Activated CD4-positive, alpha-beta memory T cell treated with anti-CD3 and anti-CD28 coated beads, Interleukin-2, amount 10 ng/mL, durations not matched to agents 7 days and 5 days (primary cell): Measurements from ENCODE around the gene GRIN2B. TPM values are rescaled to one million over a fixed set of nuclear protein-coding genes. Genes with fewer than 3 reads are reported as not detected.

Experiments used
- CTCF ChIA-PET: fragments of 350-600 bp; sonication (Branson Sonifier 250); formaldehyde crosslinking; loops from one replicate; lab custom pipeline; 2021; ENCODE audit warnings: antibody characterized with exemption, inconsistent platforms; lab: Charles Lee
- POLR2A ChIA-PET: fragments of 350-600 bp; sonication (Branson Sonifier 250); formaldehyde crosslinking; loops from one replicate; lab custom pipeline; 2021; ENCODE audit warnings: antibody characterized with exemption; lab: Charles Lee
- DNase-seq: peaks from one replicate; pipeline ENCODE4 v3.0.0-alpha.2; 2020
- H3K27ac Mint-ChIP-seq: one replicate; pipeline ENCODE4 v1.8.0; 2021; ENCODE audit warnings: mild to moderate bottlenecking, mixed read lengths
- H3K27me3 Mint-ChIP-seq: one replicate; pipeline ENCODE4 v1.8.0; 2021; ENCODE audit warnings: mixed read lengths
- H3K36me3 Mint-ChIP-seq: one replicate; pipeline ENCODE4 v1.8.0; 2021; ENCODE audit warnings: low read depth, mixed read lengths
- H3K4me1 Mint-ChIP-seq: one replicate; pipeline ENCODE4 v1.8.0; 2021; ENCODE audit warnings: mixed read lengths
- H3K4me3 Mint-ChIP-seq: one replicate; pipeline ENCODE4 v1.8.0; 2021; ENCODE audit warnings: mild to moderate bottlenecking, mixed read lengths
- H3K9me3 Mint-ChIP-seq: one replicate; pipeline ENCODE4 v1.8.0; 2021; ENCODE audit warnings: mixed read lengths
- total RNA-seq, 2 experiments: library from RNA; stranded (reverse); gene quantifications; one replicate each; pipeline ENCODE4 v1.2.3, GENCODE V29; 2021

GRIN2B gene
- total RNA-seq, 2 experiments from 2014 or later: not detected

GRCh38 chr12:13947276-13947946 is 34.0 kb downstream of the GRIN2B start:
- no peak overlapping the region for H3K4me3 Mint-ChIP-seq
- no peaks in the 10 kb centered on the region for H3K9me3 Mint-ChIP-seq
- DNase-seq: no peak
- H3K4me1 Mint-ChIP-seq: no peaks in the 10 kb centered on the region
- ChIA-PET CTCF (no interaction called here), POLR2A (no interaction called here)
- no peak overlapping the region for H3K27ac Mint-ChIP-seq
- H3K36me3 Mint-ChIP-seq: no peaks in the 10 kb centered on the region
- peaks cover 7% of the 10 kb centered on the region for H3K27me3 Mint-ChIP-seq

- no peak for DNase-seq
- Mint-ChIP-seq H3K4me3 (no peak overlapping the region), H3K9me3 (no peaks in the 10 kb centered on the region), H3K27me3 (peaks cover 11% of the 10 kb centered on the region), H3K4me1 (no peaks in the 10 kb centered on the region), H3K27ac (no peak overlapping the region), H3K36me3 (no peaks in the 10 kb centered on the region)
- CTCF ChIA-PET: no interaction called here
- POLR2A ChIA-PET: no interaction called here
Observed at GRCh38 chr12:13945641-13946040, 35.8 kb downstream of the GRIN2B start.

- Mint-ChIP-seq H3K4me3 (no peak overlapping the region), H3K27ac (no peak overlapping the region), H3K27me3 (peaks cover 11% of the 10 kb centered on the region), H3K36me3 (no peaks in the 10 kb centered on the region), H3K4me1 (no peaks in the 10 kb centered on the region), H3K9me3 (no peaks in the 10 kb centered on the region)
- POLR2A ChIA-PET: no interaction called here
- no peak for DNase-seq
- CTCF ChIA-PET: no interaction called here
Observed at GRCh38 chr12:13945236-13945635, 36.2 kb downstream of the GRIN2B start.

- Mint-ChIP-seq H3K36me3 (no peaks in the 10 kb centered on the region), H3K9me3 (peaks cover under 1% of the 10 kb centered on the region), H3K27me3 (peaks cover 11% of the 10 kb centered on the region), H3K4me3 (no peak overlapping the region), H3K4me1 (no peaks in the 10 kb centered on the region), H3K27ac (no peak overlapping the region)
- ChIA-PET POLR2A (no interaction called here), CTCF (no interaction called here)
- DNase-seq: no peak
Observed at GRCh38 chr12:13942826-13943225, 38.6 kb downstream of the GRIN2B start.

GRCh38 chr12:13941258-13942249 is 39.8 kb downstream of the GRIN2B start:
- no peaks in the 10 kb centered on the region for H3K36me3 Mint-ChIP-seq
- peaks cover 3% of the 10 kb centered on the region for H3K9me3 Mint-ChIP-seq
- CTCF ChIA-PET: interaction anchor here (0.6 to 1.3 kb wide), 2 partner anchors 78 to 573 kb away, joined by 3 read pairs; no protein-coding TSS in a partner anchor
- H3K4me1 Mint-ChIP-seq: no peaks in the 10 kb centered on the region
- peaks cover 11% of the 10 kb centered on the region for H3K27me3 Mint-ChIP-seq
- DNase-seq: no peak
- H3K4me3 Mint-ChIP-seq: no peak overlapping the region
- no peak overlapping the region for H3K27ac Mint-ChIP-seq
- POLR2A ChIA-PET: no interaction called here

GRCh38 chr12:13940335-13940865 is 41.0 kb downstream of the GRIN2B start:
- peaks cover 3% of the 10 kb centered on the region for H3K9me3 Mint-ChIP-seq
- H3K27ac Mint-ChIP-seq: no peak overlapping the region
- no peaks in the 10 kb centered on the region for H3K4me1 Mint-ChIP-seq
- no peak overlapping the region for H3K4me3 Mint-ChIP-seq
- H3K36me3 Mint-ChIP-seq: no peaks in the 10 kb centered on the region
- DNase-seq: no peak
- ChIA-PET POLR2A (no interaction called here), CTCF (no interaction called here)
- peaks cover 11% of the 10 kb centered on the region for H3K27me3 Mint-ChIP-seq

GRCh38 chr12:13937735-13938134 is 43.7 kb downstream of the GRIN2B start:
- Mint-ChIP-seq H3K4me3 (no peak overlapping the region), H3K27me3 (peaks cover 3% of the 10 kb centered on the region), H3K27ac (no peak overlapping the region), H3K9me3 (peaks cover 3% of the 10 kb centered on the region), H3K36me3 (no peaks in the 10 kb centered on the region), H3K4me1 (no peaks in the 10 kb centered on the region)
- ChIA-PET POLR2A (no interaction called here), CTCF (no interaction called here)
- DNase-seq: no peak

GRCh38 chr12:13935169-13935568 is 46.2 kb downstream of the GRIN2B start:
- CTCF ChIA-PET: no interaction called here
- Mint-ChIP-seq H3K27me3 (no peaks in the 10 kb centered on the region), H3K9me3 (peaks cover 3% of the 10 kb centered on the region)

More at GRCh38 chr12:13935169-13935568, 46.2 kb downstream of the GRIN2B start:
- Mint-ChIP-seq H3K4me1 (no peaks in the 10 kb centered on the region), H3K27ac (no peak overlapping the region), H3K4me3 (no peak overlapping the region), H3K36me3 (no peaks in the 10 kb centered on the region)
- no peak for DNase-seq
- POLR2A ChIA-PET: no interaction called here
